Hepatic stellate cell (primary cell): Measurements from ENCODE around the gene DDX52.

Experiments used
- DNase-seq: peaks from one replicate; pipeline ENCODE4 v3.0.0; 2011; ENCODE audit warnings: low spot score

The DDX52 gene

GRCh38 chr17:37585066-37585465, 58.2 kb downstream of the DDX52 start:
- no peak for DNase-seq

GRCh38 chr17:37576281-37576680, 67.0 kb downstream of the DDX52 start:
- no peak for DNase-seq

DNA sequence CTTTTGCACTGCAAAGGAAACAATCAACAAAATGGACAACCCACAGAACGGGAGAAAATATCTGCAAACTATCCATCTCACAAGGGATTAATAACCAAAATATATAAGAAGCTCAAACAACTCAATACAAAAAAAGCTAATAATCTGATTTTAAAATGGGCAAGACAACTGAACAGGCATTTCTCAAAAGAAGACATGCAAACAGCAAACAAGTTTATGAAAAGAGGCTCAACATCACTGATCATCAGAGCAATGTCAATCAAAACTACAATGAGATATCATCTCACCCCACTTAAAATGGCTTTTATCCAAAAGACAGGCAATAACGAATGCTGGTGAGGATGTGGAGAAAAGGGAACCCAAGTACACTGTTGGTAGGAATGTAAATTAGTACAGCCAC, 68.8 kb downstream of the DDX52 start:
- no peak for DNase-seq

DNA sequence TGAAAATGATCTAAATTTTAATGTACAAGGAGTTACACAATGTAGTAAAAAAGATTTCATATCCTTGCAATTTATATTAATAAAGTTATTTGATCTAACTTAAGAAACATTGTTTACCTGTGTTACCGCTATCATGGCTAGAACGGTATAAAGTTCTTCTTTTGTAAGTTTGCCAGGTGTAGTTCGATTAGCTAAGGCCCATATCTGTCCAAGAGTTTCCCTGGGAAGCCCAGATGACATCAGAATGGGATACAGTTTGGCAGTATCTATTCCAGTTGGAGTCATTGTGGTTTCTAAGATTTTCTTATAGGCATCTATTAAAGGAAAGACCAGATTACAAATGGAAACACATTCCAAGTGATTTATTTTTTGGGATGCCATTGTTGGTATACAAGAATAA, 71.6 kb downstream of the DDX52 start:
- no peak for DNase-seq

GRCh38 chr17:37570527-37571093, 72.6 kb downstream of the DDX52 start:
- DNase-seq, result peak; percentile 55

DNA sequence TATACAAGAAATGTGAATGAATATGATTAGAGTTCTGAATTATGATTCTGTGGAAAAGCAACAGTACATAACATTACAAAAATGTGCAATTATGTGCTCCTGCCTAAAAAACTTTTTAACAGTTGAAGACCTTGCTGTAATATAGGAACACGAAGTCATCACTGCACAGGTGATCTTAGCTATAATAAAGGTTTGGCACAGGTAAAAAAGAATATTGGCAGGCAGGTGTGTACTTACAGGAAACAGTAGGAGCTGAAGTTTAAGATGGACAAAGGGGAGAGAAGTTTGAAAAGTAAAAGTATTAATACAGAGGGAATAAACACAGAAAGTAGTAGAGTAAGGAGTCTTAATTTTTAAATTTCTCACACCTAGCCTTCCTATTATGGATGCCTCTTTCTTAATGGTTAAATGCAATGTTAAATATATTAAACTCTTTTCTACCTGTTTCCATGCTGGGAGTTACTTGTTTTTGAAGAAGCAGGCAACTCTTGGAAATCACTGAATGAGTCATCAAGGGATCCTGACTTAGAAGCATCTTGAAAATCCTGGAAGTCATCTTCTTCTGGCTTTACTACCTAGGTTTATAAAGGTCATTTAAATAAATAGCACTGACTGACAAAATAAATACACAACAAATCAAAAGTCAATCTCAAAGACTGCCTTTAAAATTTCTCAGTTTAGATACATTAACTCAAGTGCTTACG, 74.7 kb downstream of the DDX52 start:
- no peak for DNase-seq

- DNase-seq, result no peak
Observed at GRCh38 chr17:37567538-37567937, 75.7 kb downstream of the DDX52 start.

DNA sequence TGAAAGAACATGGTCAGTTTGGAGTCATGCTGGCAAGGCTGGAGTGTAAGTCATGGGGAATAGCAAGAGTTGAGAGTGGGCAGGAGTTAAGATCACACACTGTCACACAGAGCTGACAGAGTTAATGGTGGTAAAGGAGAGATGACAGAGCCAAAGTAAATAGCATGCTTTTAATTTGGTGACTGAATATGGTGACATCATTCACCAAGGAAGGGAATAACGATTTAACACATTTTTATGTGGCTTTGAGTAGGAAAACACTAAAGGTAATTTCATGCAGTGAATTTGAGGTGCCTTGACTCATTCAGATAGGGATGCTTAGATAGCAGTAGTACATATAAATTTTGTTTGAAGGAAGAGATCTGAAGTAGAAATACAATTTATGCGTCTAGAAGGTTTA, 76.1 kb downstream of the DDX52 start:
- no peak for DNase-seq

GRCh38 chr17:37564252-37564651, 79.0 kb downstream of the DDX52 start:
- no peak for DNase-seq

GRCh38 chr17:37562016-37562745, 81.1 kb downstream of the DDX52 start:
- DNase-seq, result no peak
